Smooth muscle cell (in vitro differentiated cells): ENCODE measurements around the gene POLK. TPM values are rescaled to one million over a fixed set of nuclear protein-coding genes. Genes with fewer than 3 reads are reported as not detected.
"Not testable (repeated sequence)": the region's sequence is repeated elsewhere in the genome, so short reads cannot be mapped to it uniquely, and the experiment has no call there.

Experiments
- DNase-seq: peaks from one replicate; lab custom pipeline; 2025; ENCODE audit not compliant: unreplicated experiment; lab: John Stamatoyannopoulos, UW
- H2AFZ ChIP-seq: fragments of 200-600 bp; sonication (generic); 2 replicates; pipeline ENCODE4 v1.6.0; 2016; ENCODE audit warnings: antibody characterized with exemption, low read depth, mild to moderate bottlenecking
- H3F3A ChIP-seq: fragments of 200-600 bp; sonication (generic); 2 replicates; pipeline ENCODE4 v1.6.0; 2017; ENCODE audit warnings: antibody characterized with exemption, low read depth
- H3K27ac ChIP-seq: fragments of 200-600 bp; sonication (generic); 2 replicates; pipeline ENCODE4 v1.5.1; 2016; ENCODE audit warnings: low read depth, mild to moderate bottlenecking
- H3K27me3 ChIP-seq: fragments of 200-600 bp; sonication (generic); 2 replicates; pipeline ENCODE4 v1.6.1; 2016; ENCODE audit warnings: low read depth, mild to moderate bottlenecking
- H3K36me3 ChIP-seq: fragments of 200-600 bp; sonication (generic); 2 replicates; pipeline ENCODE4 v1.5.1; 2016; ENCODE audit warnings: low read depth
- H3K4me1 ChIP-seq: fragments of 200-600 bp; sonication (generic); 2 replicates; pipeline ENCODE4 v1.5.1; 2016; ENCODE audit warnings: low read depth
- H3K4me2 ChIP-seq: fragments of 200-600 bp; sonication (generic); 2 replicates; pipeline ENCODE4 v1.6.0; 2016; ENCODE audit warnings: mild to moderate bottlenecking
- H3K4me3 ChIP-seq: fragments of 200-600 bp; sonication (generic); 2 replicates; pipeline ENCODE4 v1.5.1; 2016; ENCODE audit warnings: mild to moderate bottlenecking
- H3K79me2 ChIP-seq: fragments of 200-600 bp; sonication (generic); 2 replicates; pipeline ENCODE4 v1.6.0; 2016; ENCODE audit warnings: low read depth, mild to moderate bottlenecking
- H3K9ac ChIP-seq: fragments of 200-600 bp; sonication (generic); 2 replicates; pipeline ENCODE4 v1.6.0; 2016; ENCODE audit warnings: low read depth
- H3K9me3 ChIP-seq: fragments of 200-600 bp; sonication (generic); replicated peaks from 2 replicates; pipeline ENCODE4 v1.5.1; 2016; ENCODE audit warnings: low read depth
- H4K20me1 ChIP-seq: fragments of 200-600 bp; sonication (generic); 2 replicates; pipeline ENCODE4 v1.6.0; 2016; ENCODE audit warnings: low read depth
- WGBS: methylation state at CpG from one replicate; pipeline ENCODE4 v1.1.7; 2016; ENCODE audit warnings: low lambda C conversion rate; 5-methylcytosine and 5-hydroxymethylcytosine counted together
- polyA plus RNA-seq: library from polyadenylated mRNA; unstranded; fragments of >200 nt; fragmentation: Nextera tagmentation; extraction: Ambion mirVana; gene quantifications from 2 replicates; pipeline ENCODE4 v1.2.1, GENCODE V29; 2016
- total RNA-seq: library from RNA; depleted of rRNA; stranded (reverse); fragments of >200 nt; gene quantifications from 2 replicates; pipeline ENCODE4 v1.2.3, GENCODE V29; 2014
- TF ChIP-seq, protein P1 (sequence below): fragments of 200-600 bp; sonication (generic); IDR thresholded peaks from 2 replicates; pipeline ENCODE4 v1.5.1; 2017; ENCODE audit warnings: borderline replicate concordance, mild to moderate bottlenecking, antibody characterized with exemption; ENCODE audit not compliant: insufficient read depth, poor library complexity, severe bottlenecking

The POLK gene
- total and polyA plus RNA-seq, 2 experiments from 2014 or later, result 12.8 to 36.5 TPM

DNA sequence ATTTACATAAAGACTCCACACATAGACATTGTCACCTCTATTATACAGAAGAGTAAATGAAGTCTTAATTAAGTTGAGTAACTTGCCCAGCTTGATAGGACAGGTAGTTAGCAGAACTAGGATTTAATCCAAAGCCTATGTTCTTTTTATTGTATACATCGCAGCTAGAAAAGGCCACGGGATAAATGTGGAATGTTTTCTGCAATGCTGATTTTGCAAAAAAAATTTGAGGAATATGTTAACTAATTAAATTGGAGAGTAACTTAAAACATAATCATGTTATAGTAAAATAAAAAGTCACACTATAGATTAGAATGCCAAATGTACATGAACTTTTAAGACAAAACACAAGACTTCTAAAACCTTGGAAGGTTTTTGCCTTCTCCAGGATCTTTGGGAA is 41.1 kb downstream of the POLK start:
- DNase-seq, result no peak
- WGBS, result 100% methylated on average over 2 of the region's 2 CpGs
- Histone ChIP-seq H3K9ac (no peak overlapping the region), H3F3A (no peaks in the 10 kb centered on the region), H4K20me1 (peaks cover 4% of the 10 kb centered on the region), H3K36me3 (peaks cover 12% of the 10 kb centered on the region), H3K4me2 (no peak overlapping the region), H3K27ac (no peak overlapping the region), H3K79me2 (peaks cover 10% of the 10 kb centered on the region), H2AFZ (no peak overlapping the region), H3K4me1 (no peaks in the 10 kb centered on the region), H3K4me3 (no peak overlapping the region), H3K27me3 (no peaks in the 10 kb centered on the region), H3K9me3 (no peaks in the 10 kb centered on the region)
- TF ChIP-seq, protein P1, sequence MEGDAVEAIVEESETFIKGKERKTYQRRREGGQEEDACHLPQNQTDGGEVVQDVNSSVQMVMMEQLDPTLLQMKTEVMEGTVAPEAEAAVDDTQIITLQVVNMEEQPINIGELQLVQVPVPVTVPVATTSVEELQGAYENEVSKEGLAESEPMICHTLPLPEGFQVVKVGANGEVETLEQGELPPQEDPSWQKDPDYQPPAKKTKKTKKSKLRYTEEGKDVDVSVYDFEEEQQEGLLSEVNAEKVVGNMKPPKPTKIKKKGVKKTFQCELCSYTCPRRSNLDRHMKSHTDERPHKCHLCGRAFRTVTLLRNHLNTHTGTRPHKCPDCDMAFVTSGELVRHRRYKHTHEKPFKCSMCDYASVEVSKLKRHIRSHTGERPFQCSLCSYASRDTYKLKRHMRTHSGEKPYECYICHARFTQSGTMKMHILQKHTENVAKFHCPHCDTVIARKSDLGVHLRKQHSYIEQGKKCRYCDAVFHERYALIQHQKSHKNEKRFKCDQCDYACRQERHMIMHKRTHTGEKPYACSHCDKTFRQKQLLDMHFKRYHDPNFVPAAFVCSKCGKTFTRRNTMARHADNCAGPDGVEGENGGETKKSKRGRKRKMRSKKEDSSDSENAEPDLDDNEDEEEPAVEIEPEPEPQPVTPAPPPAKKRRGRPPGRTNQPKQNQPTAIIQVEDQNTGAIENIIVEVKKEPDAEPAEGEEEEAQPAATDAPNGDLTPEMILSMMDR, result no peak

DNA sequence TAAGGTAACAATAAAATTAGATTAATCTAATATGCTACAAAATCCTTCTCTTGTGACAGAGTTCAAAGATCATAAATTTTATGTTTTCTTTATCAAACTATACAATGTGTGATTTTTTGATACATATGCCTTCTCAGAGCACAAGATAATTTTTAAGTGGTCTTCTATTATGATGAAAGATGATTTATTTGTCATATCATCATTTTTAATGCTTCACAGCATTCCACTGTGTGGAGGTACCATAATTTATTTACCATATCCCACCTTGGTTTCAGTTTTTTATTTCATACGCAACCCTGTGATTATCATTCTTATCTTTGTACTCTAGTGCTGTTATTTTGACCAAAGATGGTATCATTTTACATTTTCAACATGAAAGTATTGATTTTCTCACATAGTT is 41.7 kb downstream of the POLK start:
- H3K36me3 ChIP-seq, result peaks cover 12% of the 10 kb centered on the region
- H3K4me1 ChIP-seq, result no peaks in the 10 kb centered on the region
- H3K79me2 ChIP-seq, result peaks cover 12% of the 10 kb centered on the region

GRCh38 chr5:75558221-75558620 is 46.5 kb downstream of the POLK start:
- Histone ChIP-seq H2AFZ (no peak overlapping the region), H3K4me2 (no peak overlapping the region), H4K20me1 (no peaks in the 10 kb centered on the region), H3F3A (no peaks in the 10 kb centered on the region), H3K9me3 (no peaks in the 10 kb centered on the region), H3K36me3 (peaks cover 5% of the 10 kb centered on the region), H3K27ac (no peak overlapping the region), H3K9ac (no peak overlapping the region), H3K79me2 (peaks cover 46% of the 10 kb centered on the region), H3K4me1 (no peaks in the 10 kb centered on the region), H3K27me3 (no peaks in the 10 kb centered on the region), H3K4me3 (no peak overlapping the region)
- DNase-seq, result no peak
- TF ChIP-seq, protein P1, result no peak
- WGBS, result 100% methylated on average over 1 of the region's 1 CpG

More for the DNA sequence above, 41.7 kb downstream of the POLK start:
- Histone ChIP-seq H3K9ac (no peak overlapping the region), H3K27ac (no peak overlapping the region), H3F3A (no peaks in the 10 kb centered on the region), H2AFZ (no peak overlapping the region), H3K27me3 (no peaks in the 10 kb centered on the region), H4K20me1 (peaks cover 4% of the 10 kb centered on the region), H3K9me3 (no peaks in the 10 kb centered on the region), H3K4me2 (no peak overlapping the region), H3K4me3 (no peak overlapping the region)
- no peak for DNase-seq
- WGBS, result 100% methylated on average over 1 of the region's 1 CpG
- TF ChIP-seq, protein P1, result no peak

GRCh38 chr5:75558981-75559632 is 47.4 kb downstream of the POLK start:
- Histone ChIP-seq H3K9me3 (no peaks in the 10 kb centered on the region), H3K4me3 (no peak overlapping the region), H3F3A (no peaks in the 10 kb centered on the region), H3K4me1 (no peaks in the 10 kb centered on the region), H3K79me2 (peaks cover 54% of the 10 kb centered on the region), H2AFZ (no peak overlapping the region), H3K27ac (no peak overlapping the region), H3K36me3 (peaks cover 4% of the 10 kb centered on the region), H4K20me1 (no peaks in the 10 kb centered on the region), H3K9ac (no peak overlapping the region), H3K4me2 (no peak overlapping the region), H3K27me3 (no peaks in the 10 kb centered on the region)
- WGBS, result 90% methylated on average over 4 of the region's 4 CpGs
- DNase-seq, result no peak
- TF ChIP-seq, protein P1, result no peak

GRCh38 chr5:75560655-75561054 is 49.0 kb downstream of the POLK start:
- not testable (repeated sequence) for H3K27ac ChIP-seq, H3K9me3 ChIP-seq, H4K20me1 ChIP-seq, H3K9ac ChIP-seq, H3K36me3 ChIP-seq, DNase-seq, H3K4me3 ChIP-seq, H3K27me3 ChIP-seq, H3F3A ChIP-seq, H2AFZ ChIP-seq, H3K4me2 ChIP-seq, H3K4me1 ChIP-seq
- 100% methylated on average over 1 of the region's 1 CpG for WGBS
- peaks cover 55% of the 10 kb centered on the region for H3K79me2 ChIP-seq
